ENCODE data around the gene MGST3.
"Not testable (repeated sequence)": the region's sequence is repeated elsewhere in the genome, so short reads cannot be mapped to it uniquely, and the experiment has no call there.

DNA sequence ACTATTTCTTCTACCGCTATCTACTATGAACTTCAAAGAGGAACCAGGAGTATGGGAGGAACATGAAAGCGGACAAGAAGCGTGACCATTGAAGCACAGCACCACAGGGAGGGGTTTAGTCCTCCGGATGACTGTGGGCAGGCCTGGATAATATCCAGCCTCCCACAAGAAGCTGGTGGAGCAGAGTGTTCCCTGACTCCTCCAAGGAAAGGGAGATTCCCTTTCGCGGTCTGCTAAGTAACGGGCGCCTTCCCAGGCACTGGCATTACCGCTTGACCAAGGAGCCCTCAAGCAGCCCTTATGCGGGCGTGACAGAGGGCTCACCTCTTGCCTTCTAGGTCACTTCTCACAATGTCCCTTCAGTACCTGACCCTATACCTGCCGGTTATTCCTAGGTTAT is 24.4 kb upstream of the MGST3 start:
- TF ChIP-seq, protein P1, sequence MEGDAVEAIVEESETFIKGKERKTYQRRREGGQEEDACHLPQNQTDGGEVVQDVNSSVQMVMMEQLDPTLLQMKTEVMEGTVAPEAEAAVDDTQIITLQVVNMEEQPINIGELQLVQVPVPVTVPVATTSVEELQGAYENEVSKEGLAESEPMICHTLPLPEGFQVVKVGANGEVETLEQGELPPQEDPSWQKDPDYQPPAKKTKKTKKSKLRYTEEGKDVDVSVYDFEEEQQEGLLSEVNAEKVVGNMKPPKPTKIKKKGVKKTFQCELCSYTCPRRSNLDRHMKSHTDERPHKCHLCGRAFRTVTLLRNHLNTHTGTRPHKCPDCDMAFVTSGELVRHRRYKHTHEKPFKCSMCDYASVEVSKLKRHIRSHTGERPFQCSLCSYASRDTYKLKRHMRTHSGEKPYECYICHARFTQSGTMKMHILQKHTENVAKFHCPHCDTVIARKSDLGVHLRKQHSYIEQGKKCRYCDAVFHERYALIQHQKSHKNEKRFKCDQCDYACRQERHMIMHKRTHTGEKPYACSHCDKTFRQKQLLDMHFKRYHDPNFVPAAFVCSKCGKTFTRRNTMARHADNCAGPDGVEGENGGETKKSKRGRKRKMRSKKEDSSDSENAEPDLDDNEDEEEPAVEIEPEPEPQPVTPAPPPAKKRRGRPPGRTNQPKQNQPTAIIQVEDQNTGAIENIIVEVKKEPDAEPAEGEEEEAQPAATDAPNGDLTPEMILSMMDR (IDR thresholded peaks at IDR 0.05) = not testable (repeated sequence)
- not testable (repeated sequence) for TF ChIP-seq POLR2A (IDR thresholded peaks at IDR 0.05)
